NK-92 treated with Interleukin-12 subunit alpha and Interleukin-12 subunit beta, amount 100 ng/mL, for 24 hours (cell line): ENCODE data around the gene KCNG3.

Source experiments
- DNase-seq: peaks from one replicate; lab custom pipeline; 2025; lab: John Stamatoyannopoulos, UW

KCNG3 gene, protein sequence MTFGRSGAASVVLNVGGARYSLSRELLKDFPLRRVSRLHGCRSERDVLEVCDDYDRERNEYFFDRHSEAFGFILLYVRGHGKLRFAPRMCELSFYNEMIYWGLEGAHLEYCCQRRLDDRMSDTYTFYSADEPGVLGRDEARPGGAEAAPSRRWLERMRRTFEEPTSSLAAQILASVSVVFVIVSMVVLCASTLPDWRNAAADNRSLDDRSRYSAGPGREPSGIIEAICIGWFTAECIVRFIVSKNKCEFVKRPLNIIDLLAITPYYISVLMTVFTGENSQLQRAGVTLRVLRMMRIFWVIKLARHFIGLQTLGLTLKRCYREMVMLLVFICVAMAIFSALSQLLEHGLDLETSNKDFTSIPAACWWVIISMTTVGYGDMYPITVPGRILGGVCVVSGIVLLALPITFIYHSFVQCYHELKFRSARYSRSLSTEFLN

DNA sequence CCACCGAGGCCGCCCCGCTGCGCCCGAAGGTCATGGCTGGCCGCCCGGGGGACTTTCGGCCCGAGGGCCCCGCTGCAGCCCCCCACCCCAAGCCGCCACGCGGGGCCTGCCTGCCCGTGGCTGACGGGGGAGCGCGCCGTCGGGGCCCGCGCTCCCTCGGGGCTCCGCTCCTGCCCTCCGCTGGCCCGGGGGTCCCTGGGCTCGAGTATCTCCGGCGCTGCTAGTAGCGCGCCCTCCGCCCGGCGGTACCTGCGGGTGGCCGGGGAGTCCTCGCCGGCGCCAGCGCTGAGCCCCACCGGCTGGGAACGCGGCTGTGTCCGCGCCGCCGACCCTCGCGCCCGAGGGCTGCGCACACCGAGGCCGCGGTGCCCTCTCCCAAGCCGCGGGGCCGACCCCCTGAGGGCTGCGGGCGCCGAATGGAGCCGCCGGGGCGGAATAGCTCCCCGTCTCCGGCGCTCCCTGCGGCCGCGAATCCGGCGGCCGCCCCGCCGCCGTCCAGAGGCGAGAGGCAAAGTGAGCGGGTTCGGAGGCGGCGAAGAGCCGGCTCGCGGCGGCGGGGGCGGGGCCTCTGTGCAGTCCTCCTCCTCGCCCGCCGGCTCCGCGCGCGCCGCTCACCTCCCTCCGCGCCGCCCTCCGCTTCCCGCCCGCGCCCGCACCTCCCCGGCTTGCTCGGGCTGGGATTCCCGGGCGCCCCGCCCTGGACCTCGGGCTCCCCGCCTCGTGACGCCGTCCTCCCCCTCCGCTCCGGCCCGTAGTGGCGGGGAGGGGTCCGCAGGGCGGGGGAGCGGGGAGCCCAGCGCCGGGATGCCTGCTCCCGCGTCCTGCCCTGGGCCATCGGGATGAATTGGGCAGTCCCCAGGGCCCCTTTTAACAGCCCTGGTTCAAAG lies at the start of gene KCNG3:
Gene KCNG3, minus strand, starts transcription at position 515 of the 887 bp plus-strand sequence. Its CDS starts 481 bp downstream, at position 34.
- no peak for DNase-seq

DNA sequence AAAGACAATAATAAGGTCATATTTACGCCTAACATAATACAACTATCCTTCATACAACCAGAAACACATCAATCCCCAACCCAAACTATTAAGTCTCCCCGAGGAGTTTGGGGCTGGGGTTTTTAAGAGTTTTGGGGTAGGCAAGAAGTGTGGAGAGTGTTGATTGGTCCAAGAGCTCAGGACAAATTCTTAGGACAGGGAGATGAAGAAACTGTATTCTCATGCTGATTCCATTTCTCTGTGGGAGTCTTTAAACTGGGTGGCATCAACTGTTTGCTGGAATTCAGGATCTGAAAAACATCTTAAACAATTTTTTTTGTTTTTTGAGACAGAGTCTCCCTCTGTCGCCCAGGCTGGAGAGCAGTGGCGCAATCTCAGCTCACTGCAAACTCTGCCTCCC lies 49.1 kb upstream of the KCNG3 start:
- no peak for DNase-seq

DNA sequence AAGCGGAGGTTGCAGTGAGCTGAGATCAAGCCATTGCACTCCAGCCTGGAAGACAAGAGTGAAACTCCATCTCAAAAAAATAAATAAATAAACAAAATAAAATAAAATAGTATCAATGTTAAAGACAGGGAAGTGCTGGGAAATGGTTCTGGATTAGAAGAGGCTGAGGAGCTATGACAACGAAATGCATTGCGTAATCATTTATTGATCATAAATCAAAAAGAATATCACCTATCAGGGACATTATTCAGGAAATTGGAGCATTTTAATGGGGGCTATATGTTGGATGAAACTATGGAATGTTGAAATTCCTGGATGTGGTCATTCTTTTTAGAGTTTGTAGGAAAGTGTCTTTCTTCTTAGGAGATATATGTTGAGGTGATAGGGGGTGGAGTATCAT lies 43.7 kb upstream of the KCNG3 start:
- no peak for DNase-seq

DNA sequence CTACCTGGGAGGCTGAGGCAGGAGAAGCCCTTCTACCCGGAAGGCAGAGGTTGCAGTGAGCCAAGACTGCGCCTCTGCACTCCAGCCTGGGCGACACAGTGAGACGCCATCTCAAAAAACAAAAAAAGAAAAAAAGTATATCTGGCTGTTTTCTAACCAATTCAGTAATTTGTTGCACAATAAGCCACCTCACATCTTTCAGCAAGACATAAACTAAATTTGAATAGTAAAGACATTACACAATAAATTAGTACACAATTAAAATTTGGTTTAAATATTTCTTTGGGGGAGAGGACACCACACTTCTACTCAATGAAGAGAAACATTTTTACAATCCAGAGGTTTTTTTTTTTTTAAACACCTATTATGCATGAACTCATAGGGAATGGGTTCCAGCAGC lies 38.6 kb upstream of the KCNG3 start:
- no peak for DNase-seq

DNA sequence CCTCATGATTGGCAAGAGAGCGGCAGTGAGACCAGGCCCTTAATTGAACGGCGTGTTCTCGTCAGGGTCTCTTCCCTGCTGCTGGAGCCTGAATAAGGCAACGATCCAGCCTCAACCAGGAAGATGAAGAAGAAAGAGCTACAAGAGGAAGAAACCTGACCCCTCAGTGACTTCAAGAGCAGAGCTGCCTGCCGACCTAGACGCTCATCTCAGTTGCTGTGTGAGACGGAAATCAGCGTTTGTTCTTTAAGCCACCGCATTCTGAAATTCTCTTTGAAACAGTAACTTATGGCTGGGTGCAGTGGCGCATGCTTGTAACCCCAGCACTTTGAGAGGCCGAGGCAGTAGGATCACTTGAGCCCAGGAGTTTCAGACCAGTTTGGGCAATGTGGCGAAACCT lies 29.6 kb upstream of the KCNG3 start:
- DNase-seq, result no peak

DNA sequence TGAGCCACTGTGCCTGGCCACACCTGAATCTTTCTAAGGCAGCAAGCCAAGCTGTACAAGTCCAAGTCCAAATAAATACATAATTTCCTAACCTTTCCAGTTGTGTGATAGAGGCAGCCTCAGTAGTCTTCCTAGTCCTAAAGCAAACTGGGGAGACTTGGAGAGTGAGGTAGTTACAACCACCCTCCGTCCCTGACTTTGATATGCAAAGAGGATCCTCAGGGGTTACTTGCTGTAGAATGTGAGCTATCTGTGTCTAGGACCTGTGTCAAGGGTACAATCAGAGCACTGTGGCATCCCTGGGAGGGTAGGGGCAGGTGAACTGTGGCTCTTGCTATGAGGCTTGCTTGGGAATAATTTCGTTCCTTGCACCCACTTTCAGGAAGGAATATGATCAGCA lies 28.3 kb upstream of the KCNG3 start:
- DNase-seq, result no peak

DNA sequence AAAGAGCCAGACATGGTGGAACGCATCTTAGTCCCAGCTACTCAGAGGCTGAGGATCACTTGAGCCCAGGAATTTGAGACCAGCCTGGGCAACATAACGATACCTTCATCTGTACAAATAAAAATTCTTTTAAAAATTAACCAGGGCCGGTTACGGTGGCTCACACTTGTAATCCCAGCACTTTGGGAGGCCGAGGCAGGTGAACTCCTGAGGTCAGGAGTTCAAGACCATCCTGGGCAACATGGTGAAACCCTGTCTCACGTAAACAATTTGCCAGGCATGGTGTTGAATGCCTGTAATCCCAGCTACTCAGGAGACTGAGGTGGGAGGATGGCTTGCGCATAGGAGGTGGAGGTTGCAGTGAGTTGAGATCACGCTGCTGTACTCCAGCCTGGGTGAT lies 25.8 kb upstream of the KCNG3 start:
- no peak for DNase-seq

DNA sequence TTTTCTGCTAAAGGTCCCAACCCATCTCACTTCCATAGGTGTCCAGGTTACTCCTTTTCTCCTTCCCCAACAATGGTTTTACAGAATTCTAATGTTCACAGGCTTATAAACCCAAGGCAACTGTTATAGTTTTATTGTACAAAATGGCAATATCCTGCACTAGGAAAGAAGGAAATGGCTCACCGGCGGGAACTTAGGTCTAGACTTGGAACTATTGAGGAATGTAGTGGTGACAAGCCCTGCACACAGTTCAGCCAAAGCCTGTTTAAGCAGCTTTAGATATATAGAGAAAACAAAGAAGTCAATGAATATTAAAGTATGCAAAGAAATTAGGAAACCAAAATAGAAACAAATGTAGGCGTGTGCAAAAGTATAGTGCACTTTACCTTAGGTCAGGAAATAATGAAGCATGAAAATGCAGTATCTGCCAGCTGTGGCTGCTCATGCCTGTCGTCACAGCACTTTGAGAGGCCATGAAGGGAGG lies 22.7 kb upstream of the KCNG3 start:
- DNase-seq, result no peak

DNA sequence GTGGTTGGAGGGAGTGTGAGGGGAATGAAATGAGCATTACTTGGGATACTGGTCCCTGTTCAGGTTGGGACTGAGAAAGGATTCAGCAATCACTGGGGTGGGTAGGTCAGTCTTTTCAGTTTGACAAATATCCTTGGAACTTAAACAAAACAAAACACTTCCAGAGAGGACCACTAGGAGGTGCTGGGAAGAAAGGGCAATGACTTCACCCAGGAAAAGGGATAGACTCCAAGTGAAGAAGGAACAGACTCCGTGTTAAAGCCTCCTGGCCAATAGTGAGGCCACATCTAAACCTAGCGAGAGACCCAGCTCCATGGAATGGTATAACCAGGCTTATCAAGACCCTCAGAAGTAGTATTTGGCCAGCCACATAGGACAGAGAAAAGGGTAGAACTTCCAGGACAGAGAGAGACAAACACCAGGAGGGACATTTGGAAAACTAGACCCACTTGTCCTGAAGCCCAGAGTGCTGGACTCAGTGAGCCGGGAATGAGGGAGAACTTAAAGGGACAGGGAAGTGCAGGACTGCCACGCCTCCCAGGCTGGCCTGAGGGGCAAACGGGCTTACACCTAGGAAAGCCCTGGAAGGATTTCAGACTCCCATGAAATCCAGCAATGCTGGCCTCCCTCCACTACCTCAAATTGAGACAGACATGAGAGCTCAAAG lies 19.6 kb upstream of the KCNG3 start:
- no peak for DNase-seq

DNA sequence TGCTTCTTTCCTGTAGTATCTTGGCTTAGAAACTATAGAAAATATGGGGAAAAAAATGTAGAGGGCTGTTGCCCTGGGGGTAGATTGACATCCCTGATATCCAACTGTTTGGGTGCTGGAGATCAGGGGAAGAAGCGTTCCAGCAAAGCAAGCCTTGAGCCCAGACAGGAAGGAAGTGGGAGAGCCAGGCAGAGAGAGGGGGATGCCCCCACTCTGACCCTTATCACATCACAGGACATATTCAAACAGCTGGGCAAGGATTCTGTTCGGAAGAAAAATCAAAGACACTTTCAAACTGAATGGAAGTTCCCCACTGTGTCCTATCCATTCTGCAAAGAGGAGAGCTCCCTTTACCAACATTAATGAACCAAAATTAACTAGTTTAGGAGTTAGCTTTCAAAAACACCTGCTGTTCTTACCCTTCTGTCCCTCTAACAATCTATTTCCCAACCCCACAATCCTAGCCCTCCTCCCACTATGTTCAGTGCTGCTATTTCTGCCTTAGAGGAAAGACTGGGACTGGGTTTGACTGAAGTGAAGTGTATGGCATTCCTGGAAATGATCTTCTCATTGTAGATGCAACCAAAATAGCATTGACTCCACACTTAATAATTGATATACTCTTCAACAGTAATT lies 16.9 kb upstream of the KCNG3 start:
- DNase-seq, result no peak

DNA sequence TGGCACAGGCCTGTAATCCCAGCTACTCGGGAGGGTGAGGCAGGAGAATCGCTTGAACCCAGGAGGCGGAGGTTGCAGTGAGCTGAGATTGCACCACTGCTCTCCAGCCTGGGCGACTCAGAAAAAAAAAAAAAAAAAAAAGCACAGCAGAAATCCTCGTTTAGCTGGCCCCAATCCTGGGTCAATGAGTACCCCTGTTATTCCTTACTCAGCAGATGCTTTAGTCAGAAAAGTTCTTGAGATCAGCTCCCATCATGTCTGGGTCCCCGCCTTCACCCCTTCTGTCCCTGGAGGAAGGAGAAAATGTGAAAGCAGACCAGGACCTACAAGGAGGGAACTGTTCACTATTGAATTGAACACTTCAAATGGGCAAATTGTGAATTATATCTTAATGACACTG lies 16.4 kb upstream of the KCNG3 start:
- DNase-seq, result no peak

DNA sequence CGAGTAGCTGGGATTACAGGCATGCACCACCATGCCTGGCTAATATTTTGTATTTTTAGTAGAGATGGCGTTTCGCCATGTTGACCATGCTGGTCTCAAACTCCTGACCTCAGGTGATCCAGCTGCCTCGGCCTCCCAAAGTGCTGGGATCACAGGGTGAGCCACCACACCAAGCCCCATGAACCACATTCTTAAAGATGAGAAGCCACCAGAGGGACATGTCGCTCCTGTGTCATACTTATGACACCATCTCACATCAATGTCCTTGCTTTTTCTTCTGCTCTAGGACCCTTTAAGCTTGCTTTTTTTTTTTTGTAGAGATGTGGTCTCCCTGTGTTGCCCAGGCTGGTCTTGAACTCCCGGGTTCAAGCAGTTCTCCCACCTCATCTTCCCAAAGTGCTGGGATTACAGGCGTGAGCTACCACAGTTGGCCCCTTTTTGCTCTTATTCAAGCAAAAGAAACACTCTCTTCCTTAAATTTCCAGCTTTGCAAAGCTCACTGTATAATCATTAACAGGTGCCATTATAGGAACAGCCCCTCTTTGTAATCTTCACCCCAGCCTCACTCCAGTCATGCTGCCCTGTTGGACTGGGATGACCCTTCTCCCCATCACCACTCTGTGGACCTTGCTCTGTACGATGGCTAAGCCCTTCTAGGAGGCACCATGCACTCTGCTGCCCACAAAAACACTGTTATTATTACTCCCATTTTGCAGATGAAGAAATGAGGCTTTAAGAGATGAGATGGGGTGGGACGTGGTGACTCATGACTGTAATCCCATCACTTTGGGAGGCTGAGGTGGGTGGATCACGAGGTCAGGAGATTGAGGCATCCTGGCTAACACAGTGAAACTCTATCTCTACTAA lies 10.8 kb upstream of the KCNG3 start:
- no peak for DNase-seq

DNA sequence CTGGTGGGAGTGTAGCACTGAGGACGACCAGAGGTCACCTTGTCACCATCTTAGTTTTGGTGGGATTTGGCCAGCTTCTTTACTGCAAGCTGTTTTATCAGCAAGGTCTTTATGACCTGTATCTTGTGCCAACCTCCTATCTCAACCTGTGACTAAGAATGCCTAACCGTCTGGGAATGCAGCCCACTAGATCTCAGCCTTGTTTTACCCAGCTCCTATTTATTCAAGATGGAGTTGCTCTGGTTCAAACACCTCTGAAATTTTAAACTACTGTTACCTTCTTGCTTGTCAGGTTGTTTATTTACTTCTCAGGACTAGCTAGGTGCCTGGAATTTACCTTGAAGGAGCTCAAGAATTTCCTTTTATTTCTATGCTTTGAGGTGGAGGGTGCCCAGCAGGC lies 9.5 kb upstream of the KCNG3 start:
- DNase-seq, result no peak

DNA sequence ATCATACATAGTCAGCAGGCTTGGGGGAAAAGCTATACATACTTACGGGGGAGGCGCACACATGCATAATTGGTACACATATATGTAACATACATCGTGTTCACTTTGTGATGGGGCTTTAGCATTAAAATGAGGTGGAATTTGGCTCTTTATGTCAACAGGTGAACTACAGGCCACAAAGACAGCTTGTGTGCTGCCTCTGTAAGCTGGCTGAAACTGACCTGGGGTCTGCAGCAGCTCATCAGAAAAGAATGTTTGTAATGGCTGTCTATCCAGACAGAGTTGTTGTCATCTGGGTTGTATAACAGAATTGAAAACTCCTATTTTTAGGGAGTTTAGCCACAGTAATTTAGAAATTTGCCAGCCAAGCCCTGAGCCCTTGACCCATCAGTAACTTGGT lies 4.7 kb upstream of the KCNG3 start:
- DNase-seq, result no peak

DNA sequence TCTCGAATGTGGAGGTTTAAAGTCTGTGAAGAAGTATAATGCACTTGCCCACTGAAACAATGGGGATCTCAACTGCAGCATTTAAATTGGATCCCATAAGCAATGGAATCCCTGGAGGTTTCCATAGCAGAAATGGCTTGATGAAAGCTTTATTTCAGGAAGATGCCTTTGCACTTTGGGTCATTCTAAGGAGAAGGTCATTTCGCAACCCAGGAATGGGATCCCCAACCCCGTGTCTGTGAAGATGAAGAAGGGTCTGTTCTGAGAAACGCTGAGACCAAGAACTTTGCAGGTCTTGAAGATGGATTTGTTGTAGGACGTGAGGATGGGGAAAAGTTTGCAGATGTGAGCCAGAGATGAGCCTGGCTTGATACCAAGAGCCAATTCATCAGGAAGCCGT lies 1.8 kb upstream of the KCNG3 start:
- DNase-seq, result no peak

DNA sequence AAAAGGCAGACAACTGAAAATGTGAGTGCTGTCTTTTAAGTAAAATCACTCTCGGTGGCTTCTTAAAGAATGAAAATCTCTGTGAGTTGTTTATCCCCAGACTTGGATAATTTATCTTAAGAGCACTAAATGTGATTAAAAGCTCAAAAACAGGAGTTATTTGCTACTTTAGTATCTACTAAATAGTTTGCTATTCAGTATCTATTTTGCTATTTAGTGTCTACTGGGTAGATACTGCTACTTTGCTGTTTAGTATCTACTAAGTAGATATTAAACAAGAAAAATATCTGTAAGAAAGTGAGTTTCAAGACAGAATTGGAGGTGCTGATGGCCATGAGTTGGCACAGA lies 1.4 kb upstream of the KCNG3 start:
- no peak for DNase-seq

DNA sequence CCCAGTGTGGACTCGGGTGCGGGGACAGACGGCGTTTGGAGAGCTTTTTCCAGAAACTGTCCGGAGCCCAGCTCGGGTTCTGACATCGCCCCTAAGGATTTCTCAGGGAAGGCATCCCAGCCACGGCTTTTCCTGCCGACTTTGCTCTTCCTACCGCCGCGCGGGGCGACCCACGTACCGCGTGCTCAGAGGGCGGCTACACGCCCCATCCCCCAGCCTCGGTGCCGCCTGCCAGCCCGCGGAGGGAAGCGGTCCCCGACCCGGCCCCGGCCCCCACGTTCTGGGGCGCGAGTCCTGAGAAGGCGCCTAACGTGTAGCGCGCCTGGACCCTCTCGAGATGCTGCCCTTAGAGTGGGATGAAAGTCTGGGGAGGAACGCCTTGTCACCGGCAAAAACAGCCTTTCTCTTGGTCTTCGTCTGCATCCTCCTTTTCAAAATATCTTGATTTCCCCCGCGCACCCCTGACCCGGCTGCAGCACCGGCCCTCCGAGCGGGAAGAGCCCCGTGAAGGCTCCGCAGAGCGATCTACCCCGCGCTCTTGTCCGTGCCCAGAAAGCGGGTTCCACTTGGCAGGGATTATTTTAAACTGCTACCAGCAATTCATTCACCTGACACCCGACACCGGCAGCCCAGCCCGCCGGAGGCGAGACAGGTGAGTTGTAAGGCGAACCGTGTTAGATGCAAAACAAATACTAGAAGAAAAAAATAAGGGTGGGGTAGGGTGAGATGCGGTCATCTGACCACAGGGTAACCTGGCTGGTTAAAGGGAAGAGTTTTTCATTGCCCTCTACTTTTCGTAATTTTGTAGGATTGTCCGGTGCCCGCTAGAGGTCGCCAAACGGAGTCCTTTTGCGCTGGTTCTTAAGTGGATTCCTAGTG lies 812 bp upstream of the KCNG3 start:
- DNase-seq, result peak; percentile 8

DNA sequence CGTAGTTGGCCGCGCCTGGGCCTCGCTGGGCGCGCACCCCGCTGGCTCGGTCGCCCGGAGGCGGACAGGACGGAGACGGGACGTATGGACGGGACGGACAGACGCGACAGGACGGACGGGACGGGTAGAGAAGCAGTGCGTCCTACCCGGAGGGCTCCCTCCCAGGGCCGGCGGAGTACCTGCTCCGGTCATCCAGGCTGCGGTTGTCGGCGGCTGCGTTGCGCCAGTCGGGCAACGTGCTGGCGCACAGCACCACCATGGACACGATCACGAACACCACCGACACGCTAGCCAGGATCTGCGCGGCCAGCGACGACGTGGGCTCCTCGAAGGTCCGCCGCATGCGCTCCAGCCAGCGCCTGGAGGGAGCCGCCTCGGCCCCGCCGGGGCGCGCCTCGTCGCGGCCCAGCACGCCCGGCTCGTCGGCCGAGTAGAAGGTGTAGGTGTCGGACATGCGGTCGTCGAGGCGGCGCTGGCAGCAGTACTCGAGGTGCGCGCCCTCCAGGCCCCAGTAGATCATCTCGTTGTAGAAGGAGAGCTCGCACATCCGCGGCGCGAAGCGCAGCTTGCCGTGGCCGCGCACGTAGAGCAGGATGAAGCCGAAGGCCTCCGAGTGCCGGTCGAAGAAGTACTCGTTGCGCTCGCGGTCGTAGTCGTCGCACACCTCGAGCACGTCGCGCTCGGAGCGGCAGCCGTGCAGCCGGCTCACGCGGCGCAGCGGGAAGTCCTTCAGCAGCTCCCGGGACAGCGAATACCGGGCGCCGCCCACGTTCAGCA lies 903 bp downstream of the KCNG3 start:
- DNase-seq, result no peak

DNA sequence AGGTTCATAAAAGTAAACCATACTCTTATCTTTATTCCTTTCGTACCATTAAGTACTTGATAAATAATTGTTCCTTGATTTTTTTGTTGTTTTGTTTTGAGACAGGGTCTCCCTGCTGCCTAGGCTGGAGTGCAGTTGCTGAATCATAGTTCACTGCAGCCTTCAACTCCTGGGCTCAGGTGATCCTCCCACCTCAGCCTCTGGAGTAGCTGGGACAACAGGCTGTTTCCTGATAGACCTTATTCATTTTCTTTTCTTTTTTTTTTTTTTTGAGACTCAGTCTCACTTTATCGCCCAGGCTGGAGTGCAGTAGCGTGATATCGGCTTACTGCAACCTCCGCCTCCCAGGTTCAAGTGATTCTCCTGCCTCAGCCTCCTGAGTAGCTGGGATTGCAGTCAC lies 5.5 kb downstream of the KCNG3 start:
- no peak for DNase-seq
